SK-N-SH (cell line): ENCODE measurements around the gene HDLBP. TPM values are rescaled to one million over a fixed set of nuclear protein-coding genes. Genes with fewer than 3 reads are reported as not detected.

Experiments used
- CTCF ChIA-PET: fragments of 300-600, 350-600 bp; formaldehyde crosslinking; extraction: SDS; loops from one replicate; lab custom pipeline; 2021; lab: Yijun Ruan, JAX
- POLR2A ChIA-PET: fragments of 350-600 bp; sonication (Branson Sonifier 250); formaldehyde crosslinking; extraction: SDS; loops from one replicate; lab custom pipeline; 2020; ENCODE audit warnings: antibody characterized with exemption, inconsistent platforms; lab: Yijun Ruan, JAX
- DNase-seq: peaks from one replicate; pipeline ENCODE4 v3.0.0; 2012
- H2AFZ ChIP-seq: fragments of 200-600 bp; sonication (generic); 2 replicates; pipeline ENCODE4 v1.8.1; 2016; ENCODE audit warnings: antibody characterized with exemption, mild to moderate bottlenecking, low read depth
- H3F3A ChIP-seq: fragments of 200-600 bp; sonication (generic); replicated peaks from 2 replicates; pipeline ENCODE3; 2016; ENCODE audit warnings: antibody characterized with exemption, mild to moderate bottlenecking; ENCODE audit not compliant: insufficient read depth
- H3K27ac ChIP-seq, 2 experiments: fragments of 200-500 bp in 1 of 2; fragments of 200-600 bp in 1 of 2; sonication (Bioruptor generic) in 1 of 2; sonication (generic), shearing (Covaris generic) in 1 of 2; 2 replicates each; pipeline versions ENCODE4 v1.5.1 to v1.6.1; 2014 to 2016; ENCODE audit warnings: low read depth in 2 of 2, inconsistent platforms in 1 of 2, low read length in 1 of 2, mild to moderate bottlenecking in 1 of 2, mixed read lengths in 1 of 2
- H3K27me3 ChIP-seq: fragments of 200-600 bp; sonication (generic), shearing (Covaris generic); 2 replicates; pipeline ENCODE4 v1.6.1; 2016; ENCODE audit warnings: mixed run types; ENCODE audit not compliant: insufficient read depth
- H3K36me3 ChIP-seq, 2 experiments: fragments of 200-500 bp in 1 of 2; fragments of 200-600 bp in 1 of 2; sonication (Bioruptor generic) in 1 of 2; sonication (generic) in 1 of 2; replicated peaks in 1 of 2; 2 replicates each; pipeline versions ENCODE3 to v1.5.1; 2014 to 2016; ENCODE audit warnings: low read length in 1 of 2, mild to moderate bottlenecking in 1 of 2; ENCODE audit not compliant: insufficient read depth in 2 of 2, control insufficient read depth in 1 of 2
- H3K4me1 ChIP-seq, 2 experiments: fragments of 200-500 bp in 1 of 2; fragments of 200-600 bp in 1 of 2; sonication (Bioruptor generic) in 1 of 2; sonication (generic), shearing (Covaris generic) in 1 of 2; 2 replicates each; pipeline versions ENCODE4 v1.5.1 to v1.6.1; 2014 to 2016; ENCODE audit warnings: low read depth in 1 of 2, low read length in 1 of 2, mixed run types in 1 of 2; ENCODE audit not compliant: insufficient read depth in 2 of 2, control insufficient read depth in 1 of 2
- H3K4me2 ChIP-seq: fragments of 200-600 bp; sonication (generic), shearing (Covaris generic); 2 replicates; pipeline ENCODE4 v1.6.1; 2017; ENCODE audit warnings: mixed run types
- H3K4me3 ChIP-seq, 2 experiments: fragments of 200-500 bp in 1 of 2; fragments of 200-600 bp in 1 of 2; sonication (Bioruptor generic) in 1 of 2; sonication (generic), shearing (Covaris generic) in 1 of 2; 2 replicates each; pipeline versions ENCODE4 v1.5.1 to v1.8.1; 2014 to 2016; ENCODE audit warnings: low read depth in 2 of 2, inconsistent platforms in 1 of 2, low read length in 1 of 2, mild to moderate bottlenecking in 1 of 2, mixed read lengths in 1 of 2, moderate library complexity in 1 of 2
- H3K79me2 ChIP-seq: fragments of 200-600 bp; sonication (generic); 2 replicates; pipeline ENCODE4 v1.8.1; 2017; ENCODE audit warnings: mild to moderate bottlenecking; ENCODE audit not compliant: insufficient read depth
- H3K9ac ChIP-seq: fragments of 200-600 bp; sonication (generic); 2 replicates; pipeline ENCODE4 v1.6.1; 2017; ENCODE audit warnings: mixed run types
- H3K9me2 ChIP-seq: fragments of 200-600 bp; sonication (generic); 2 replicates; pipeline ENCODE4 v1.6.1; 2017; ENCODE audit warnings: mixed run types
- H3K9me3 ChIP-seq: fragments of 200-600 bp; sonication (generic); 2 replicates; pipeline ENCODE4 v1.6.1; 2017; ENCODE audit warnings: mixed run types, mild to moderate bottlenecking, moderate library complexity
- H4K20me1 ChIP-seq: fragments of 200-600 bp; sonication (generic); 2 replicates; pipeline ENCODE4 v1.6.1; 2017; ENCODE audit warnings: mild to moderate bottlenecking, mixed run types; ENCODE audit not compliant: insufficient read depth
- CHD2 ChIP-seq: fragments of 150-350 bp; IDR thresholded peaks from 2 replicates; pipeline ENCODE4 v1.6.1; 2018; ENCODE audit warnings: low read length; ENCODE audit not compliant: partially characterized antibody
- CTCF ChIP-seq: fragments of 200-600 bp; sonication (generic); IDR thresholded peaks from 2 replicates; pipeline ENCODE4 v1.6.1; 2017; ENCODE audit warnings: antibody characterized with exemption, mild to moderate bottlenecking, moderate library complexity
- ELF1 ChIP-seq: IDR thresholded peaks from 2 replicates; pipeline ENCODE4 v1.4.0; 2012
- FOSL2 ChIP-seq: IDR thresholded peaks from 2 replicates; pipeline ENCODE4 v1.4.0; 2012; ENCODE audit warnings: low read depth, mild to moderate bottlenecking, moderate library complexity, borderline replicate concordance
- FOXJ3 ChIP-seq: sonication (generic); formaldehyde crosslinking; IDR thresholded peaks from 2 replicates; pipeline ENCODE4 v1.5.1; 2020; ENCODE audit warnings: mild to moderate bottlenecking, missing genetic modification reagents
- FOXM1 ChIP-seq: IDR thresholded peaks from 2 replicates; pipeline ENCODE4 v1.4.0; 2012; ENCODE audit warnings: low read depth, mild to moderate bottlenecking
- IRF3 ChIP-seq: fragments of 150-350 bp; IDR thresholded peaks from 2 replicates; pipeline ENCODE4 v1.6.1; 2016; ENCODE audit warnings: mild to moderate bottlenecking, low read depth, low read length
- JUND ChIP-seq: IDR thresholded peaks from 2 replicates; pipeline ENCODE4 v1.4.0; 2012
- MEF2A ChIP-seq: IDR thresholded peaks from 2 replicates; pipeline ENCODE4 v1.4.0; 2012; ENCODE audit warnings: low read depth, borderline replicate concordance
- MXI1 ChIP-seq: IDR thresholded peaks from 2 replicates; pipeline ENCODE4 v1.6.1; 2012; ENCODE audit warnings: mild to moderate bottlenecking, low read depth, low read length, improper control_type of control experiment
- NRF1 ChIP-seq: IDR thresholded peaks from 2 replicates; pipeline ENCODE4 v1.6.1; 2012; ENCODE audit warnings: low read depth, mild to moderate bottlenecking, low read length
- POLR2AphosphoS5 ChIP-seq: IDR thresholded peaks from 2 replicates; pipeline ENCODE4 v1.6.1; 2012; ENCODE audit warnings: low read depth, low read length
- RAD21 ChIP-seq: IDR thresholded peaks from 2 replicates; pipeline ENCODE4 v1.6.1; 2012; ENCODE audit warnings: mild to moderate bottlenecking, low read length
- REST ChIP-seq: IDR thresholded peaks from 2 replicates; pipeline ENCODE4 v1.6.1; 2012; ENCODE audit warnings: mild to moderate bottlenecking, low read depth, low read length, moderate library complexity
- RFX5 ChIP-seq: IDR thresholded peaks from 2 replicates; pipeline ENCODE4 v1.6.1; 2012; ENCODE audit warnings: mild to moderate bottlenecking, improper control_type of control experiment, low read length
- SIN3A ChIP-seq: IDR thresholded peaks from 2 replicates; pipeline ENCODE4 v1.6.1; 2012; ENCODE audit warnings: low read depth, mild to moderate bottlenecking, low read length, moderate library complexity, borderline replicate concordance
- TCF12 ChIP-seq: IDR thresholded peaks from 2 replicates; pipeline ENCODE4 v1.4.0; 2012
- TEAD4 ChIP-seq: IDR thresholded peaks from 2 replicates; pipeline ENCODE4 v1.4.0; 2012; ENCODE audit warnings: mild to moderate bottlenecking, borderline replicate concordance; ENCODE audit not compliant: insufficient read depth
- USF2 ChIP-seq: fragments of 150-350 bp; IDR thresholded peaks from 2 replicates; pipeline ENCODE4 v1.6.1; 2017; ENCODE audit warnings: antibody characterized with exemption, low read length, low read depth, borderline replicate concordance
- WGBS: methylation state at CpG from one replicate; pipeline ENCODE4 v1.1.6; 2017; ENCODE audit warnings: low lambda C conversion rate; 5-methylcytosine and 5-hydroxymethylcytosine counted together
- polyA plus RNA-seq, 3 experiments: library from polyadenylated mRNA; depleted of rRNA; stranded (reverse); fragments of >200 nt; gene quantifications; 2 replicates each; pipeline ENCODE4 v1.2.3, GENCODE V29; 2012
- TF ChIP-seq, protein P1 (sequence below): IDR thresholded peaks from 2 replicates; pipeline ENCODE4 v1.4.0; 2012; ENCODE audit warnings: low read depth, borderline replicate concordance

HDLBP gene
- polyA plus RNA-seq, 1 of the 3 experiments (the other 2 are of a cell fraction): 263 TPM

- H3K4me2 ChIP-seq: no peak overlapping the region
- H2AFZ ChIP-seq: no peak overlapping the region
- H3F3A ChIP-seq: peaks cover 6% of the 10 kb centered on the region
- no peaks in the 10 kb centered on the region for H3K9me2 ChIP-seq
- ChIA-PET CTCF (no interaction called here), POLR2A (no interaction called here)
- H3K4me3 ChIP-seq: no peak overlapping the region
- H3K27me3 ChIP-seq: no peaks in the 10 kb centered on the region
- TF ChIP-seq IRF3 (no peak), TEAD4 (no peak), FOXM1 (no peak), TCF12 (no peak), RAD21 (no peak), ELF1 (no peak), MXI1 (no peak), NRF1 (no peak), POLR2AphosphoS5 (no peak), JUND (no peak), USF2 (no peak), FOXJ3 (CRISPR knock-in tag) (no peak)
- TF ChIP-seq, protein P1, sequence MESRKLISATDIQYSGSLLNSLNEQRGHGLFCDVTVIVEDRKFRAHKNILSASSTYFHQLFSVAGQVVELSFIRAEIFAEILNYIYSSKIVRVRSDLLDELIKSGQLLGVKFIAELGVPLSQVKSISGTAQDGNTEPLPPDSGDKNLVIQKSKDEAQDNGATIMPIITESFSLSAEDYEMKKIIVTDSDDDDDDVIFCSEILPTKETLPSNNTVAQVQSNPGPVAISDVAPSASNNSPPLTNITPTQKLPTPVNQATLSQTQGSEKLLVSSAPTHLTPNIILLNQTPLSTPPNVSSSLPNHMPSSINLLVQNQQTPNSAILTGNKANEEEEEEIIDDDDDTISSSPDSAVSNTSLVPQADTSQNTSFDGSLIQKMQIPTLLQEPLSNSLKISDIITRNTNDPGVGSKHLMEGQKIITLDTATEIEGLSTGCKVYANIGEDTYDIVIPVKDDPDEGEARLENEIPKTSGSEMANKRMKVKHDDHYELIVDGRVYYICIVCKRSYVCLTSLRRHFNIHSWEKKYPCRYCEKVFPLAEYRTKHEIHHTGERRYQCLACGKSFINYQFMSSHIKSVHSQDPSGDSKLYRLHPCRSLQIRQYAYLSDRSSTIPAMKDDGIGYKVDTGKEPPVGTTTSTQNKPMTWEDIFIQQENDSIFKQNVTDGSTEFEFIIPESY: no peak
- DNase-seq: no peak
- H3K79me2 ChIP-seq: peaks cover 99% of the 10 kb centered on the region
- WGBS: 95% methylated on average over 5 of the region's 5 CpGs
- H4K20me1 ChIP-seq: peaks cover 82% of the 10 kb centered on the region
- peaks cover 12 to 18% of the 10 kb centered on the region in 2 experiments; a peak in 2 of 4 replicates for H3K4me1 ChIP-seq
- no peak overlapping the region; a peak in 1 of 4 replicates for H3K27ac ChIP-seq
- no peak overlapping the region for H3K9ac ChIP-seq
- peaks cover 57 to 75% of the 10 kb centered on the region in 2 experiments for H3K36me3 ChIP-seq
- no peaks in the 10 kb centered on the region for H3K9me3 ChIP-seq
Measured at GRCh38 chr2:241265506-241265905, 50.0 kb downstream of the HDLBP start.

DNA sequence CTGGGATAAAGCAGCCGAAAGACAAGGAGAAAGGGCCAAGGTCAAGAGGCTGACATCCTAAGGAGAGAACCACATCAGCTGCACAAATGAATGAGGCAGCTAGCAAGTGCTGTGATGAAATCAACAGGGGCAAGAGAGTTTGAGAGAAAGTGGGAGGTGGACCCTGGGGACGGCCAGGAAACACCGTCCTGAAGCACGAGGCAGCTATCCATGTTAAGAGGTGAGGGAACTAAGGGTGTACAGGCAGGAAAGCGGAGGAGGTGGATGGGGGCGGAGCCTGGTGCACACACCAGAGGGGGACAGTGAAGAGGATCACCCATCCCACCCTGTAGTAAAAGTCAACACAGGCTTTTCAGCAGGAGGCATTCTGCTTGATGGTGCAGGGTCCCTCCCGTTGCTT is 52.4 kb downstream of the HDLBP start:
- WGBS: 95% methylated on average over 7 of the region's 7 CpGs
- Histone ChIP-seq H3K4me2 (no peak overlapping the region), H3K79me2 (peaks cover 99% of the 10 kb centered on the region), H3K9me3 (no peaks in the 10 kb centered on the region), H2AFZ (no peak overlapping the region), H3K27ac (no peak overlapping the region), H3K9me2 (no peaks in the 10 kb centered on the region), H3K27me3 (no peaks in the 10 kb centered on the region), H3K4me3 (no peak overlapping the region), H4K20me1 (peaks cover 78% of the 10 kb centered on the region), H3F3A (peaks cover 11% of the 10 kb centered on the region), H3K4me1 (no peaks in the 10 kb centered on the region; a peak in 1 of 4 replicates), H3K36me3 (peaks cover 73 to 82% of the 10 kb centered on the region in 2 experiments), H3K9ac (no peak overlapping the region)
- CTCF ChIA-PET: no interaction called here
- POLR2A ChIA-PET: no interaction called here
- no peak for DNase-seq
- TF ChIP-seq SIN3A (no peak), RFX5 (no peak), JUND (no peak), CHD2 (no peak), FOXJ3 (CRISPR knock-in tag) (no peak), FOSL2 (no peak), REST (no peak), MEF2A (no peak), CTCF (no peak)
